HPDE6-E6E7 (cell line): ENCODE results near the gene EDEM1.
"Not testable (repeated sequence)": the region's sequence is repeated elsewhere in the genome, so short reads cannot be mapped to it uniquely, and the experiment has no call there.

Source experiments
- DNase-seq: peaks from one replicate; pipeline ENCODE4 v3.0.0; 2011; ENCODE audit warnings: missing footprints; ENCODE audit errors: extremely low spot score

Gene EDEM1

DNA sequence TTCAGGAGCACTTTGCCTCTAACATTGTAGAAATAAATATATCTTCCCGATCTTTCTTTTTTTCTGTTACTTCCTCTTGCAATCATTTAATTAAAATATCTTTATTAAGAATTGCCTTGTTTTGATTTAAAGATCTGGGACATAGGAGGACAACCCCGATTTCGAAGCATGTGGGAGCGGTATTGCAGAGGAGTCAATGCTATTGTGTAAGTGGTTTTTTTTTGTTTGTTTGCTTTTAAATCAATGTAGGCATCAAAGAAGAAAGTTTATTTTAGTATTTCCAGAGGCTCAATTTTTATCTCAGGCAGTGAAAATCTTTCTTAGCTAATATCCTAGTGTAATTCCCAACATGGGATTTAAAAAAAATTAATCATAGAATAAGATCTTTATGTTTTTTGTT lies 15.5 kb upstream of the EDEM1 start:
- DNase-seq, result no peak

DNA sequence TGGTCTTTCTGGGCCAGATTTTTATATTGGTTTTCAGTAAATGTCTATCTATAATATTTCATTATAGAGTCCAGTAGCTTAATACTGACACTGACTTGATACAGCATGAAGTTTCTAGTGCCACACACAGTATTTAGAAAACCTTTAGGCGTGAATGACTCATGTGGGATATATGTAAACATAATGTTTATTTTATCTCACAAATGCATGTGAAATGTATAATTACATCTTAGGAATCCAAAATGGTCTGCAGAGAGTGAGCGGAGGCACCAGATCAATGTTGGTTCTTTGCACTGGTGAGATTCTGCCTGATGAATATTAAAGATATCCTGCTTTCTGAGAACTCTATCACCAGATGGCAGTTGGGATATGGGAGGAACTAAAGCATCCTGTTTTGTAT lies 8.5 kb upstream of the EDEM1 start:
- DNase-seq, result not testable (repeated sequence)

DNA sequence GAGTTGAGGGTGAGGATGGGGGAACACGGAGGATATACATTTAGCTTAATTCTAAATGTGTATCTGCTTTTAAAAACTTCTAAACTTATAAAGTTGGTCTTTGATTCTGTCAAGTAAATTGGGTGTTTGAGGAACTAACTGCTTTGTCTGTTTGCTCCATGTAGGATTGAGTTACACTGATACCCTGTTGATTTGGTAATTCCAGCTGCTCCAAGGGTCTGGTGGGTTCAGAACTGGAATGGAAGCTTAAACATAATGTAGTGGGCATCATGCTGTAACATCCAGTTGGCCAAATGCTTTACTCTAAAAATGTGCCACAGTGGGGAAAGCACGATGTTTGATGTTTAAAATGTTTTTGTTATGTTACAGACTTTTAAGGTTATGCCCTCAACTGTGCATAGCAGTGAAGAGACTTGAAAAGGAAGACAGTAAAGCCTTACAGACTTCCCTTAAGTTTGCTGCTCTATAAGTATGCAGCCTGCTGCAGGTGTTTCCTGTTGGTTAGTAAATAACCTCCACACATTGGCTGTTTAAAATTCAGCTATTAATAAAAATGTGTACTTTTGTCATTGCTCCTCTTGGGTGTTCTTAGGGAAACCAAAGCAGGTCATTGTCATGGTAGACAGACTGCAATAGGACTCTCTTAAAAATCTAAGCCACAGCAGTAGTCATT lies 5.9 kb upstream of the EDEM1 start:
- DNase-seq, result no peak

DNA sequence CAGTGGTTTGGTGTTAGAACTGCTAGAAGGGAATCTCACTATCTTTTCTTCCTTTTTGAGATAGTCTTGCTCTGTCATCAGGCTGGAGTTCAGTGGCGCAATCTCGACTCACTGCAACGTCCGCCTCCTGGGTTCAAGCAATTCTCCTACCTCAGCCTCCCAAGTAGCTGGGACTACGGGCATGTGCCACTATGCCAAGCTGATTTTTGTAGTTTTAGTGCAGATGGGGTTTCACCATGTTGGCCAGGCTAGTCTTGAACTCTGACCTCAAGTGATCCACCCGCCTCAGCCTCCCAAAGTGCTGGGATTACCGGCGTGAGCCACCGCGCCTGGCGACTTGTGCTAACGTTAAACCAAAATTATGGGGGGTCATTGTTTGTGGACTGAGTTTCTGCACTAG lies 3.8 kb upstream of the EDEM1 start:
- DNase-seq, result not testable (repeated sequence)

DNA sequence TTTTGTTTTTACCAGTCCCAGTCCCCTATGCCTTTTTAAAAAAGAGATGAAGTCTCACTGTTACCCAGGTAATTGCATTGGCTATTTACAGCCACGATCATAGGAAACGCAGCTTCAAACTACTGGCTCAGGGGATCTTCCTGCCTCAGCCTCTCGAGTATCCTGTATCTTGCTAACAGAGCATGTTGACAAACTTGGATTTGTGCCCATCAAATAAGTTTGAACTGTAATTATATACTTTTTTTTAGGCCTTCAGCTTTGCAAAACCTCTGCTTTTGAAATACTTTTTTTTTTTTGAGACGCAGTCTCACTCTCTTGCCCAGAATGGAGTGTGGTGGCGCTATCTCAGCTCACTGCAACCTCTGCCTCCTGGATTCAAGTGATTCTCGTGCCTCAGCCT lies 3.0 kb upstream of the EDEM1 start:
- no peak for DNase-seq

DNA sequence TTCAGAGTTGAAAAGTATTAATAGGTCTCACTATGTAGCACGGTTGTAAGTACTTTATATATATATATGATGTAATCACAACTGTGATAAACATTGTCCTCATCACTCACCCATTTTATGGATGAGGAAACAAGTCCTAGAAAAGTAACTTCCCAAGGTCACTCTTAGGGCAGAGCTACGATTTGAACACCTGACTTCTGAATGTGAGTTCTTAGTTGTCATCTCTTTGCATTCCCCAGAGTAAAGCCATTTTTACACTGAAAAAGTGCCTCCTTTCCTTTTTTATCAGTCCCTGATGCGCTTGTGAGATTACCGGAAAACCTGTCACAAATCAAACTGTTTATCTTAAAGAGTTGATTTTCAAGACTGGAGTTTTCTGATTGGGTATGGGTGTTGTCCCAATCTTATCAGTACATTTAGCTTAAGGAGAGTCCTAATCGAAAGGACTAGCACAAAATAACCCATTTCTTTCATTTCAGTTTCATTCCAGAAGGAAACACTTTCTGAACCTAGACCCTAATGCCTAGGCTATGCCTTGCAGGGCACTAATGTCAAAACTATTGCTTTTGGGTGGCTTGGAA lies 2.3 kb upstream of the EDEM1 start:
- DNase-seq, result no peak

DNA sequence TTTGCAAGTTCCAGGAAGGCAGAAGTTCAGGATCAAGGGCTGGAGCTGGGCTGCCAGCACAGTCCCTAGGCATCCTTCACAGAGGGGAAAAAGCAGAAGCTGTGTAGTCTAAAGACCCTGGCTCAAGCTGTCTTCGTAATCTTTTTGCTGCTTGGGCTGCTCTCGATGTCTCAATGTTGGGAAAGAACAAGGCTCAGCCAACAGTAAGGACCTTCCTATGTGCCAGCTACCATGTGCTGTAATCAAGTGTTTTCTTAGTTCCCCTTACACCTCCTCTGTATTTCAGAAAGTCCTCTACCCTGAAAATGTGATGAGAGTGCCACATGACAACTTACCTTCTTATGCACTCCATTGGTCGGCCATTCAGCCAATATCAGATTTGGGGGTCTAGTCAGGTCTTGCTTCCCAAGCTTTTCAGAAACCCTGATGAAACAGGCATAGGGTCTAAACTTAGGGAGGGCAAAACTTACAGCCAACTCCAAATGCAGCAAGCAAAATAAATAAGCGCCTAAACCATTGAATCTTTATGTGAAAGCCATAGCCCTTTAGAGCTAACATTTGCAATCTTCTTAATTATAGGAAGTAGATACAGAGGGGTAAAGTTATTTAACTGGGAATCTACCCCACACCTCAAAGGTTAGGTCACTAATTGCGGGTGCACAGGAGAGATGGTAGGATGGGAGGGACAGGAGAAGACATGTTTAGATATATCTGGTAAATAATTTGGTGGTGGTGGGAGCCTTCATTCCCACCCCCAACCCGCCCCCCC lies 1.2 kb upstream of the EDEM1 start:
- DNase-seq, result no peak

DNA sequence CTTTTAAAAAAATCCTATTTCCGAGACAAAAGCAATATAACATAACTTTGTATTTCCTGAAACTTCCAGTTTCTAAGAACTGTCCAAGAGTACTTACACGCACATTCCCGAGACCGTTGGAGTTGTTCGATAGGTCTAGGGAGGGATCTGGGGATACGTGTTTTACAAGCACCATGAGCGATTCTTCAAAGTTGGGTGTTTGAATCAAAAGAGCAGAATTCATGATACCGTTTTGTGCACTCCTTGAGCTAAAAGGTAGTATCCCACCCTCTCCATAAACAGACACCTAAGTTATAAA lies 700 bp upstream of the EDEM1 start:
- no peak for DNase-seq

DNA sequence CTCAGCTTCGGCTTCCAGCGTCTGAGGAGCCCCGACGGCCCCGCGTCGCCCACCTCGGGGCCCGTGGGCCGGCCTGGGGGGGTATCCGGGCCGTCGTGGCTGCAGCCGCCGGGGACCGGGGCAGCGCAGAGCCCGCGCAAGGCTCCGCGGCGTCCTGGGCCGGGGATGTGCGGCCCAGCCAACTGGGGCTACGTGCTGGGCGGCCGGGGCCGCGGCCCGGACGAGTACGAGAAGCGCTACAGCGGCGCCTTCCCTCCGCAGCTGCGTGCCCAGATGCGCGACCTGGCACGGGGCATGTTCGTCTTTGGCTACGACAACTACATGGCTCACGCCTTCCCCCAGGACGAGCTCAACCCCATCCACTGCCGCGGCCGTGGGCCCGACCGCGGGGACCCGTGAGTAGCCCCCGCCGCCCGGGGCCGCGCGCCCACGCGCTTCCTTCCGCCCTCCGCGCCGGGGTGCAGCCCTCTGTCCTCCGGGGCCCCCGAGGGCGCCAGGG lies 462 bp downstream of the EDEM1 start:
- no peak for DNase-seq

DNA sequence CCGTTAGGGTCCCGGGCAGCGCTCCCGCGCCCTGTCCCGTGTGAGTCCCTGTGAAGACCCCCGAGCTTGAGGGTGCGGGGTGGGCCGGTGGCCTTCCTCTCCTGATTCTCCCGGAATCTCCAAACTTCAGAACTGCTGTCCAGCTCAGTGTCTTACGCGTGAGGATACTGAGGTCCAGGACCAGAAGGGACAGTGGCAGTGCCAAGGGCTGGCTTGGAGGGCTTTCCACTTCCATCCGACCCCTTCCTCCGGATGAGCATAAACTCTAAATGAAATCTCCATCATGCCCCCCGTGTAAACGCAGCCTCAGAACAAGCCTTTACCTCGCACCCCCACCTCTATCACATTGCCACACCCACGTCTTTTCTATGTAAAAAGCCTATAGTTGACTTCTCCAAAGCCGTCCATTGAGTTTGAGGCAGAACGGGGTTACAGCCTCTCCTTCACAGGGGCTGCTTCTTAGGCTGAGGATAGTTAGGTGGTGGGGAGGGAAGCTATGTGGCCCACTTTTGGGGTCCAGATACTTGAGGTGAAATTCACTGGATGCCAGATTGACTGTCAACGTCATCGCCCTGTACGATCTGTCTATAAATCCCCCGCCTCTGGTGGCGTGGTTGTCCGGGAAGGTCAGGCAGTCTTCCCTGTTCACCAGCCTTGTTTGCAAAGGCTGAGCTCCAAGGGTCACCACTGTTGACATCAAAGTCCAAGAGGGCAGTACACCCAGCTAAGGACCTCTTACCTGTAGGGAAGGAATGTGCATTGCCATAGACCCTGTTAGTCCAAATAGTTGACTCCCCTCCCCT lies 1.1 kb downstream of the EDEM1 start:
- no peak for DNase-seq

DNA sequence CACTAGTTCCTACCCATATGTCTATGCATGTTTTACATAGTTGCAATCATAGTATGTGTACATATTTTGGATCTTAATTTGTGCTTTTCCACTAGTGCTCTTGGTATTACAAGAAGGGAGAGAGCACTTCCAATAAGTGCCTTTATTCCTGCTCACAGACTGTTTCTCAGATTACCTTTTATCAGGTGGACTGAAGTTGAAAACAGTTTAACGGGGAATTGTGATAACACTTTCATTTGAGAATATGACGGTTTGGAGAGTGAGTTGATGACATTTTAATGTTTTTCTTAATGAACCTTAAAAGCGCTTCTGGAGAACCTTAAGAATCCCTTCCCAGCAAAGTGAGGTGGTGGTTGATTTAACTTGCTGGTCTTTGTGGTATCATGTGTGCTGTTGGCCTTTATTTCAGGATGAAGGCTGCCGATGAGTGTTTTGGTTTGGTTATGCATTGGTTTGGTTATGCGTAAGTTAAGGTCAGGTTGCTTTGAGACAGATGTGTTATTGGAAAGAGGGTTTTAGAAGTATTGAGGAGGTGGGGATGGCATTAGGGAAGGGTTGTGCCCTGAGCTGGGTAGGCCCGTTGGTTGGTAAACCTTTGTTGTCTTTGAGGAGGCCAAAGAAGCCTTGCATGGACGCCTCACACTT lies 2.8 kb downstream of the EDEM1 start:
- DNase-seq, result no peak

DNA sequence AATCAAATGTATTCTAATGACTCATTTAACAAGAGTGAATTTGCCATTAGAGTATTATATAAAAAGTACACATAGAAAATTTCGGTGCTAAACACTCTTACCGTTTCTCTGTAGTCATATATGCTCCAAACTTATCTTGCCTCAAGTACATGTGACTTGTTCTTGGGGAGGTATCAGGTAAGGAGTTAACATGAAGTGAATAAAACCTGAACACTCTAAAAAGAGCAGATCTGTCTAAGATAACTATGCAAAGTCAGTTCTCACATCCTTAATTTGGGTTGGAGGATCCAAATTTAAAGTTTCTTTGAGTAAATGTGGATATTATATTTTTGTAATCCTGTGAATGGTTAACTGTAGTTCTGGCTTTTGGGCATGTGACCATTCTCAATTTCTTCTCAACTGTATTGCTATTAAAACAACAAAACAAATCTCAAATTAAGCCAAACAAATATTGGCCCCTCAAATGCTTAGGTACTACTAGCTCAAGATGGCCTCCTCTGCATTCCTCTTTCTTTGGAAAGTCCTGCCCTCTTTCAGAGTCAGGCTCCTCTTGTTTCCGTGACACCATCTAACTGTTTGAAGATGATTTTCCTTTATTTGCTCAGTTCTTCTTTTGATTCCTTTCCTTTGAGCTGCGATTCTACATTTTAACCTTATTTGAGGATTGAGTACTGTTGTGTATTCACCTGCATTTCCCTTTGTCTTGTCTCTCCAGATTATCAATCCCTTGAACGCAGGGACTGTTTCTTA lies 4.2 kb downstream of the EDEM1 start:
- DNase-seq, result no peak

DNA sequence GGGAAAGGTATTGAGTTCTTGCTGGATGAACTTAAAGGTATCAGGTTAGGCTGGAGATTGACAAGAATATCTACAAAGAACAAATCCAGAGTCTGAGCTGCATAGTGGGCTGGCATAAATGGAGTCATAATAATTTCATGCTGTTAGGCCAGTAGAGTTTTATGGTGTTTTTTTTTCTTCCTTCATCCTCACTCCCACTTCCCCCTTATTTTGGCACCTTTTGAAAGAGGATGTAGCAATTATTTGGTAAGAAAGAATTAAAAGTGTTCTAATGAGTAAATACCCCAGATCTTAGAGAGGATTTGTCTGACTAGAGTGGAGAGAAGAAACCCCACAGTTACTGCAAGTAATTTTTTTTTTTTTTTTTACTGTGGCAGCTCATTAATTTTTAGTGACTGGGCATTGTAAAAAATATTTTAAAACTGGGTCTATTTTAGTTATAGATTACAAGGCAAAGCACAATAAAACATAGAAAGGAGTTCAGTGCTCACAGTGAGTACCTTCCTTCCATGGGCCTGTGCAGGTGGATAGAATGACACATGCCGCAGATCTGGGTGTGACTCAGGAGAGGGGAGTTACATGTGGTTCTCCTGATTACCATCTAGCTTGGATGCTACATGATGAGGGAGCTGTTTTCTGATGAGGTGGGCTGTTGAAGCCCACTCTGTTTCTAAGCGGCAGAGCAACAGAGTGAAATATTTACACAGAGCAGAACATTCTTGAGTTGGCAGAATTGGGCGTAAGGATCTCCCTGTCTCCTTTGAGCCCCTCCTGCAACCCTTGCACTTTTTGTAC lies 5.3 kb downstream of the EDEM1 start:
- no peak for DNase-seq

DNA sequence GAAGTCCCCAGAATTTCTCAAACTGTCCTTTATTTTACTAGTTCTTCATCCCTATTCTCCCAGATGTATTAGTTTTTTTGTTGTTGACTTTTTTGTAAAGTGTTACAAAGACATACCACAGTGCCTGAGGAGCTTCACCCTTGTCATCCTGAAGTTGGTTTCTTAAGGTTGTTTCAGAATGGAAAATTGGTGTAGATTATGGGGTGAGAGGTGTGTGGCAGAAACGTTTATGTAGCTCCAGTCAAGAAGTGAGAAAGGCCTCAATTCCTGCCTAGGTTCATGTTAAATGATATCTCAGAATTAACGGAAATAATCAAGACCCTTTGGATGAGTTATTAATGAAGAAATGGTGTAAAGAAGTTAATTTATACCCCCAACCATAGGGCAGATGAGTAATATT lies 6.8 kb downstream of the EDEM1 start:
- no peak for DNase-seq

DNA sequence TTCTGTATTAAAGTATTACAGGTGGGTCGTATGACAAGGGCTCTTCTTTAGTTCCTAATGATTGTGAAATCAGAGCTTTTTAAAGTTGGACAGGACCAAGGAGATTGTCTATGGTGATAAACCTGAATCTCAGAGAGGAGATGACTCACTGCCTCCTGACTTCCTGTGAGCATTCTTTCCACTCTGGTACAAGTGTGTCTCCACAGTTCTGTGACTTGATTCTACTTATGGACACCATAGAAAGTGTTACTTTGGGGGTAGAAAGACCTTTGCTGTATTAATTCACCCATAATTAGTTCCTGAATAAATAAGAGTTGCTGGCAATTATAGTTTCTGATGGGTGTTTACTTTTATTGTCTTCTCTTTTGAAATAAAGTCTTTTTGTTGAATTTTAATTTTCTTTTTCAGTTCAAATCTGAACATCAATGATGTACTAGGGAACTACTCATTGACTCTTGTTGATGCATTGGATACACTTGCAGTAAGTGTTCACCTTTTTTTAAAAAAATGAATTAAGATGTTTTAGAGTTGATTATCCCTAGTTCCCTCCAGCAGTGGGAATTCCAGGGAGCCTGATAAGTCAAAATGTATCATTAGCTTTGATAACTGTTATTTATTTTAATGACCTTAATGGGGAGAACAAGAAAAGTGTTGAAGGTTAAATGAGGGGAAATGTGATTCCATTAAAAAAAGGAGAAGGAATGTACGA lies 7.4 kb downstream of the EDEM1 start:
- DNase-seq, result no peak

DNA sequence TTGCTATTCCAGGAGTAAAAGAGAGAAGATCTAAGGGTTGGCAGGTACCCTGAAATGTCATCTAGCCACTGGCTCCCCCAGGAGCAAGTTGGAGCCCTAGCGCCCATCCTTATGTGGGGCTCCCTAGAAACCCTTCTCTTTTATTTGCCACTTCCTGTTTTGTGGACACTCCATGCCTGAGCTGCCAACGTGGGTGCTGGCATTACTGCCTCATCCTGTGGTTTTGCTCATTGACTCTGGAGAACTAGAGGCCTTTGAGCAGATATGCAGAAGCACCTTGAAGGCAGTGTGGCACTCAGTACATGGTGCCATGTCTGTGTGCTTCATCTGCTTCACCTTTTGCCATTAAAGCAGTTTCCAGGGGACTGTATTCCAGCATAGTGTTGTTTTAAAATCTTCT lies 8.1 kb downstream of the EDEM1 start:
- no peak for DNase-seq

DNA sequence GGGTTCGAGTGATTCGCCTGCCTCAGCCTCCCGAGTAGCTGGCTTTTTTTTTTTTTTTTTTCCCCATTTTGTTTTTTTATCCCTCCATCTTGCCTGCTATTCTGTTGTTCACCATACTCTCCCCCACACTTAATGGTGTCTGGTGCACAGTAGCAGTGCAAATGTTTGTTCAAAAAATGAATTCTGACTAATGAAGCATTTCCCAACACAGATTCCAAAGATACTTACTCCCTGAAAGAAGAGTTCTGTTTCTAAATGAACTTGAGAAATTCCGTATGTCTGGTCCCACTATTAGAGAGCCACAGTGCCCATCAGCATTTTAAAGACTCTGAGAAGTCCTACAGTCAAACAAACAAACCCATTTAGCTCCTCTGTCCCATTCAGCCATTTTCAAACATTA lies 9.5 kb downstream of the EDEM1 start:
- DNase-seq, result no peak

DNA sequence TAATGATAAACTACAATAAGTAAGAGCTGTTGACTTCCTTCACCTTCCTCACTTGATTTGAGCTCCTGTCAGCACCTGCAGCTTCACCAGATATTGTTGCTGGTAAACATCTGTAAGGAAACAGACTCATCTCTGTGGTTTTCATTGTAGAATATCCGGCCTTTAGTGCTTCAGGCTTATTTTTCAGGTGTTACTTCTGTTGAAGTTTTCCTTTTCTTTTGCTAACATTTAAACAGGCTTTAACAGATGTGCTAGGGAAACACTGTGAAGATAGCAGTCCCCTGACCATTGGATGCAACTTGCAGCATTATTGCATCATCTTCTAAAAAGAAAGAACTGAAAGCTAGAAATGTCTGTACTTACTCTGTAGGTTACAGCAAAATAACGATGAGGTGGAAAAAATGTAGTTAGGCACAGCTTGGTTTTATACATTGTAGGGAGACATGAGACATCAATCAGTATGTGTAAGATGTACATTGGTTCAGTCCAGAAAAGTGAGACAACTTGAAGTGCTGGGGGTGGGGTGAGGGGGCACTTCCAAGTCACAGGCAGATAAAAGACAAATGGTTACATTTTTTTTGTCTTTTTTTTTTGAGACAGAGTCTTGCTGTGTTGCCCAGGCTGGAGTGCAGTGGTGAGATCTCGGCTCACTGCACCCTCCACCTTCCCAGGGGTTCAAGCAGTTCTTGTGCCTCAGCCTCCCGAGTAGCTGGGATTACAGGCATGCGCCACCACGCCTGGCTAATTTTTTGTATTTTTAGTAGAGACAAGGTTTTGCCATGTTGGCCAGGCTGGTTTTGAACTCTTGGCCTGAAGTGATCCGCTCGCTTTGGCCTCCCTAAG lies 10.2 kb downstream of the EDEM1 start:
- no peak for DNase-seq

DNA sequence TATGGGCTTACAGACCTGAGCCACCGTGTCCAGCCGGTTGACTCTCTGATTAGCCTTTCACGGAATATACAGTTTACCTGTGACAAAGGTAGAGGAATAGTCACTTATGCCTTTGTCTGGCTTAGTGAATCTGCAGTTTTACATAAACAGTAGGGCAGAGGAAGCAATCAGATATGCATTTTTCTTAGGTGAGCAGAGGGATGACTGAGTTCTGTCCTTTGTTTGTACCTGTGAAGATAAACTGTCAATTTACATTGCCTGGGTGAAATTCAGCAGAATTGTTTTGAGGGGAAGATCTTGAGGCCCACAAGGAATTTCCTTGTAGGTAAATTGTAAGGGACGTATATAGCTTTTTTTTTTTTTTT lies 10.8 kb downstream of the EDEM1 start:
- no peak for DNase-seq
